A549 (cell line): ENCODE measurements around the gene IL6R. TPM values are rescaled to one million over a fixed set of nuclear protein-coding genes. Genes with fewer than 3 reads are reported as not detected.

Source experiments
- ATAC-seq, 2 experiments: fragments of 200-7000 bp in 1 of 2; fragments of >200 bp in 1 of 2; cut with Nextera tagmentation in 1 of 2; cut with Tn5 transposase in 1 of 2; 3 replicates each; pipeline versions ENCODE4 v1.8.0 to v1.9.1; 2018 to 2020; ENCODE audit warnings: mild to moderate bottlenecking in 1 of 2, moderate library complexity in 1 of 2
- CTCF ChIA-PET: fragments of 300-600 bp; sonication (Branson Sonifier 250); formaldehyde crosslinking; extraction: SDS; loops from one replicate; lab custom pipeline; 2021; ENCODE audit warnings: antibody characterized with exemption, inconsistent platforms; lab: Yijun Ruan, JAX
- POLR2A ChIA-PET: fragments of 350-600 bp; formaldehyde crosslinking; extraction: SDS; loops from one replicate; lab custom pipeline; 2021; ENCODE audit warnings: antibody characterized with exemption, inconsistent platforms; lab: Yijun Ruan, JAX
- DNase-seq, 2 experiments: peaks; one replicate each; pipeline versions ENCODE4 v3.0.0 to v3.0.0-alpha.2; 2011 to 2016; ENCODE audit warnings: low read depth in 1 of 2, low spot score in 1 of 2
- FAIRE-seq: peaks from 2 replicates; lab custom pipeline; 2011; peaks lifted over from hg19 to GRCh38; lab: Jason Lieb, UNC
- H3K27ac ChIP-seq, 2 experiments: fragments of >200 bp; sonication (Bioruptor Twin); formaldehyde crosslinking; 3 replicates each; pipeline ENCODE4 v1.5.1; 2016 to 2017
- H3K4me1 ChIP-seq: fragments of >200 bp; sonication (Bioruptor Twin); formaldehyde crosslinking; 3 replicates; pipeline ENCODE4 v1.6.1; 2016
- H3K4me2 ChIP-seq: fragments of >200 bp; sonication (Bioruptor Twin); formaldehyde crosslinking; 3 replicates; pipeline ENCODE4 v1.6.1; 2016
- H3K4me3 ChIP-seq: fragments of >200 bp; sonication (Bioruptor Twin); formaldehyde crosslinking; 3 replicates; pipeline ENCODE4 v1.5.1; 2016
- H3K9me3 ChIP-seq: fragments of >200 bp; sonication (Bioruptor Twin); formaldehyde crosslinking; 3 replicates; pipeline ENCODE4 v1.6.1; 2016
- BHLHE40 ChIP-seq: IDR thresholded peaks from 2 replicates; pipeline ENCODE4 v1.6.1; 2012; ENCODE audit warnings: low read depth, low read length, inconsistent platforms
- CBX2 ChIP-seq: fragments of 200-600 bp; sonication (generic); IDR thresholded peaks from 2 replicates; pipeline ENCODE4 v1.6.1; 2016; ENCODE audit warnings: low read depth, mild to moderate bottlenecking, borderline replicate concordance
- CEBPB ChIP-seq, 2 experiments: fragments of >200 bp in 1 of 2; sonication (Bioruptor Twin) in 1 of 2; formaldehyde crosslinking in 1 of 2; IDR thresholded peaks; 2 replicates each; pipeline ENCODE4 v1.6.1; 2012 to 2016
- CHD4 ChIP-seq: fragments of 200-600 bp; sonication (generic); IDR thresholded peaks from 2 replicates; pipeline ENCODE4 v1.6.1; 2016; ENCODE audit warnings: antibody characterized with exemption, mild to moderate bottlenecking, borderline replicate concordance
- EHMT2 ChIP-seq: fragments of 200-600 bp; sonication (generic); IDR thresholded peaks from 2 replicates; pipeline ENCODE4 v1.6.1; 2016; ENCODE audit warnings: antibody characterized with exemption, low read depth, mild to moderate bottlenecking, moderate library complexity
- ELK1 ChIP-seq: fragments of 150-350 bp; IDR thresholded peaks from 2 replicates; pipeline ENCODE4 v1.6.1; 2014; ENCODE audit warnings: low read depth, mild to moderate bottlenecking, low read length
- EP300 ChIP-seq, 2 experiments: fragments of >200 bp; sonication (Bioruptor Twin); formaldehyde crosslinking; IDR thresholded peaks; 2 replicates in 1 of 2; 3 replicates in 1 of 2; pipeline ENCODE4 v1.6.1; 2016 to 2017
- GATA3 ChIP-seq: IDR thresholded peaks from 2 replicates; pipeline ENCODE4 v1.6.1; 2012; ENCODE audit warnings: borderline replicate concordance
- HDAC2 ChIP-seq: fragments of 200-600 bp; sonication (generic); IDR thresholded peaks from 2 replicates; pipeline ENCODE4 v1.6.1; 2016
- HES2 ChIP-seq: fragments of >200 bp; sonication (Bioruptor Twin); formaldehyde crosslinking; IDR thresholded peaks from 2 replicates; pipeline ENCODE4 v1.6.1; 2016
- HEYL ChIP-seq: fragments of 250-450 bp; sonication (Bioruptor Pico); IDR thresholded peaks from 2 replicates; pipeline ENCODE4 v1.8.0; 2021; ENCODE audit warnings: mild to moderate bottlenecking, moderate library complexity
- HOXA7 ChIP-seq: fragments of 250-450 bp; sonication (Bioruptor Pico); IDR thresholded peaks from 2 replicates; pipeline ENCODE4 v1.5.0; 2020; ENCODE audit warnings: mild to moderate bottlenecking, moderate library complexity
- HOXB13 ChIP-seq: fragments of 250-450 bp; sonication (Bioruptor Pico); IDR thresholded peaks from 2 replicates; pipeline ENCODE4 v1.5.0; 2020; ENCODE audit warnings: low read depth, mild to moderate bottlenecking, moderate library complexity
- HOXB5 ChIP-seq: fragments of 250-450 bp; sonication (Bioruptor Pico); IDR thresholded peaks from 2 replicates; pipeline ENCODE4 v1.5.0; 2020; ENCODE audit warnings: mild to moderate bottlenecking, moderate library complexity
- JUN ChIP-seq, 2 experiments: fragments of >200 bp; sonication (Bioruptor Twin); formaldehyde crosslinking; IDR thresholded peaks; 2 replicates in 1 of 2; 3 replicates in 1 of 2; pipeline ENCODE4 v1.6.1; 2016 to 2017
- KDM1A ChIP-seq: fragments of 200-600 bp; sonication (generic); IDR thresholded peaks from 2 replicates; pipeline ENCODE4 v1.6.1; 2016; ENCODE audit warnings: low read depth, mild to moderate bottlenecking
- MAX ChIP-seq: IDR thresholded peaks from 2 replicates; pipeline ENCODE4 v1.6.1; 2012
- PBX3 ChIP-seq: IDR thresholded peaks from 2 replicates; pipeline ENCODE4 v1.6.1; 2012
- PHF8 ChIP-seq: fragments of 200-600 bp; sonication (generic); IDR thresholded peaks from 2 replicates; pipeline ENCODE4 v1.6.1; 2016; ENCODE audit warnings: low read depth, mild to moderate bottlenecking, antibody characterized with exemption, moderate library complexity, borderline replicate concordance
- POLR2AphosphoS2 ChIP-seq: conservative IDR thresholded peaks from 2 replicates; pipeline ENCODE4 v1.6.1; 2012; ENCODE audit warnings: low read length, improper control_type of control experiment, inconsistent platforms
- RAD21 ChIP-seq, 2 experiments: fragments of >200 bp in 1 of 2; sonication (Bioruptor Twin) in 1 of 2; formaldehyde crosslinking in 1 of 2; IDR thresholded peaks in 1 of 2; conservative IDR thresholded peaks in 1 of 2; 2 replicates in 1 of 2; 3 replicates in 1 of 2; pipeline ENCODE4 v1.6.1; 2012 to 2018; ENCODE audit warnings: inconsistent platforms in 1 of 2
- RCOR1 ChIP-seq: fragments of 150-350 bp; IDR thresholded peaks from 2 replicates; pipeline ENCODE4 v1.6.1; 2014; ENCODE audit warnings: antibody characterized with exemption, low read length, low read depth
- REST ChIP-seq: fragments of 200-600 bp; sonication (generic); IDR thresholded peaks from 2 replicates; pipeline ENCODE4 v1.6.1; 2016; ENCODE audit warnings: antibody characterized with exemption, mild to moderate bottlenecking, moderate library complexity
- RFX5 ChIP-seq: fragments of 450-650 bp; IDR thresholded peaks from 2 replicates; pipeline ENCODE4 v1.7.1; 2014; ENCODE audit warnings: antibody characterized with exemption, mild to moderate bottlenecking, moderate library complexity
- TFCP2L1 ChIP-seq: fragments of 250-450 bp; sonication (Bioruptor Pico); IDR thresholded peaks from 2 replicates; pipeline ENCODE4 v1.5.0; 2021; ENCODE audit warnings: mild to moderate bottlenecking
- ZC3H11A ChIP-seq: fragments of 450-650 bp; IDR thresholded peaks from 2 replicates; pipeline ENCODE4 v1.6.1; 2014; ENCODE audit warnings: antibody characterized with exemption, mild to moderate bottlenecking
- ZSCAN20 ChIP-seq: fragments of 250-450 bp; sonication (Bioruptor Pico); IDR thresholded peaks from 2 replicates; pipeline ENCODE4 v1.8.0; 2022; ENCODE audit warnings: mild to moderate bottlenecking, moderate library complexity
- WGBS: methylation state at CpG from one replicate; pipeline ENCODE4 v1.1.6; 2017; ENCODE audit errors: missing lambda C conversion rate; 5-methylcytosine and 5-hydroxymethylcytosine counted together
- polyA plus RNA-seq, 4 experiments: library from polyadenylated mRNA; depleted of rRNA in 3 of 4; stranded (reverse); fragments of >200 nt; fragmentation: RNase III in 1 of 4; extraction: RNeasy Plus Mini Kit Qiagen cat#74134 plus additional on column Dnase treatment in 1 of 4; gene quantifications; 2 replicates in 3 of 4; 3 replicates in 1 of 4; pipeline ENCODE4 v1.2.3, GENCODE V29; 2011 to 2017

IL6R gene
- polyA plus RNA-seq, 2 of the 4 experiments (the other 2 are of a cell fraction): 2.2 to 2.7 TPM

- no peak for TF ChIP-seq REST
- TF ChIP-seq BHLHE40: no peak
- no peak for TF ChIP-seq TFCP2L1
- TF ChIP-seq HES2: no peak
- no peak for TF ChIP-seq RCOR1
- no peak for TF ChIP-seq KDM1A
Observed at GRCh38 chr1:154468535-154469250, 63.5 kb downstream of the IL6R start (continued).

- no peak for FAIRE-seq
- TF ChIP-seq MAX (no peak), PHF8 (no peak), JUN (IDR thresholded peaks at IDR 0.05) (no peak), RCOR1 (no peak), HDAC2 (no peak), ZSCAN20 (no peak), EHMT2 (no peak), BHLHE40 (no peak), EP300 (IDR thresholded peaks at IDR 0.05) (no peak), RAD21 (conservative IDR thresholded peaks at IDR 0.05 in 1 of 2, IDR thresholded peaks at IDR 0.05 in 1 of 2) (no peak)
Observed at GRCh38 chr1:154469844-154470560, 64.9 kb downstream of the IL6R start.

GRCh38 chr1:154471304-154471703 lies 66.2 kb downstream of the IL6R start:
- no peak for FAIRE-seq
- Histone ChIP-seq H3K27ac (no peak overlapping the region), H3K4me2 (no peak overlapping the region), H3K4me1 (0 out of 3 replicates have a peak, but pooled peaks cover 5% of the 10 kb centered on the region), H3K4me3 (no peak overlapping the region), H3K9me3 (no peaks in the 10 kb centered on the region)
- 95% methylated on average over 2 of the region's 2 CpGs for WGBS
- POLR2A ChIA-PET: no interaction called here
- no peak for ATAC-seq
- no peak for DNase-seq
- CTCF ChIA-PET: interaction anchor here (1.0 to 3.2 kb wide), 3 partner anchors 8 to 198 kb away, joined by 4 to 8 read pairs (median 8); no protein-coding TSS in a partner anchor
- TF ChIP-seq HOXA7 (CRISPR knock-in tag) (no peak), HEYL (CRISPR knock-in tag) (no peak), ZC3H11A (no peak), GATA3 (no peak), TFCP2L1 (no peak), MAX (no peak), JUN (IDR thresholded peaks at IDR 0.05) (no peak), CBX2 (no peak), CHD4 (no peak), POLR2AphosphoS2 (no peak), CEBPB (IDR thresholded peaks at IDR 0.05) (no peak), HOXB5 (no peak), RCOR1 (no peak), ELK1 (no peak), PBX3 (no peak), HOXB13 (CRISPR knock-in tag) (no peak), RFX5 (no peak), BHLHE40 (no peak)

More at GRCh38 chr1:154469844-154470560, 64.9 kb downstream of the IL6R start:
- no peak overlapping the region for H3K4me3 ChIP-seq
- no peaks in the 10 kb centered on the region for H3K9me3 ChIP-seq
- ATAC-seq: no peak
- ChIA-PET POLR2A (no interaction called here), CTCF (interaction anchor here (1.2 to 2.1 kb wide), 3 partner anchors 9 to 135 kb away, joined by 3 to 8 read pairs (median 6); no protein-coding TSS in a partner anchor)
- 0 out of 3 replicates have a peak, but pooled peaks cover 5% of the 10 kb centered on the region for H3K4me1 ChIP-seq
- no peak overlapping the region for H3K27ac ChIP-seq
- no peak for DNase-seq
- 82% methylated on average over 10 of the region's 10 CpGs for WGBS
- no peak overlapping the region for H3K4me2 ChIP-seq
